Osteoblast (primary cell): Measurements from ENCODE around the gene RGS9. TPM values are rescaled to one million over a fixed set of nuclear protein-coding genes. Genes with fewer than 3 reads are reported as not detected.

ENCODE experiments used
- DNase-seq: peaks from one replicate; pipeline ENCODE4 v3.0.0; 2011; ENCODE audit warnings: low spot score, mixed read lengths; ENCODE audit not compliant: insufficient read length; ENCODE audit errors: missing footprints
- H2AFZ ChIP-seq: 2 replicates; pipeline ENCODE4 v1.6.0; 2011; ENCODE audit warnings: mild to moderate bottlenecking, low read length
- H3K27ac ChIP-seq: 2 replicates; pipeline ENCODE4 v1.5.1; 2011; ENCODE audit warnings: mild to moderate bottlenecking, low read depth, low read length, moderate library complexity
- H3K27me3 ChIP-seq: 2 replicates; pipeline ENCODE4 v1.6.0; 2012; ENCODE audit warnings: mild to moderate bottlenecking, control low read depth, inconsistent platforms, low read length, moderate library complexity; ENCODE audit not compliant: insufficient read depth
- H3K36me3 ChIP-seq: 2 replicates; pipeline ENCODE4 v1.5.1; 2011; ENCODE audit warnings: mild to moderate bottlenecking, low read length, control low read depth, moderate library complexity; ENCODE audit not compliant: insufficient read depth
- H3K4me1 ChIP-seq: 2 replicates; pipeline ENCODE4 v1.5.1; 2011; ENCODE audit warnings: mild to moderate bottlenecking, low read length, control low read depth, moderate library complexity; ENCODE audit not compliant: insufficient read depth
- H3K4me2 ChIP-seq: 2 replicates; pipeline ENCODE4 v1.6.0; 2011; ENCODE audit warnings: mild to moderate bottlenecking, low read length; ENCODE audit not compliant: insufficient read depth
- H3K4me3 ChIP-seq: fragments of 200-600 bp; sonication (generic); 3 replicates; pipeline ENCODE4 v1.5.1; 2012; ENCODE audit warnings: mild to moderate bottlenecking, low read length, inconsistent platforms; ENCODE audit not compliant: insufficient read depth
- H3K79me2 ChIP-seq: 2 replicates; pipeline ENCODE4 v1.6.0; 2012; ENCODE audit warnings: mild to moderate bottlenecking, low read length, control low read depth, inconsistent platforms; ENCODE audit not compliant: insufficient read depth
- H3K9me3 ChIP-seq: 2 replicates; pipeline ENCODE4 v1.5.1; 2011; ENCODE audit warnings: low read depth, low read length, control low read depth
- H4K20me1 ChIP-seq: 2 replicates; pipeline ENCODE4 v1.6.0; 2012; ENCODE audit warnings: mild to moderate bottlenecking, low read length, control low read depth; ENCODE audit not compliant: insufficient read depth
- total RNA-seq: library from RNA; depleted of rRNA; stranded (reverse); fragments of >200 nt; gene quantifications from 2 replicates; pipeline ENCODE4 v1.2.3, GENCODE V29; 2012
- TF ChIP-seq, protein P1 (sequence below): IDR thresholded peaks from 2 replicates; pipeline ENCODE4 v1.5.1; 2011; ENCODE audit warnings: mild to moderate bottlenecking, low read depth, low read length, moderate library complexity; ENCODE audit errors: extremely low read depth

Gene RGS9
- total RNA-seq, 1 donor: 0.36 TPM

DNA sequence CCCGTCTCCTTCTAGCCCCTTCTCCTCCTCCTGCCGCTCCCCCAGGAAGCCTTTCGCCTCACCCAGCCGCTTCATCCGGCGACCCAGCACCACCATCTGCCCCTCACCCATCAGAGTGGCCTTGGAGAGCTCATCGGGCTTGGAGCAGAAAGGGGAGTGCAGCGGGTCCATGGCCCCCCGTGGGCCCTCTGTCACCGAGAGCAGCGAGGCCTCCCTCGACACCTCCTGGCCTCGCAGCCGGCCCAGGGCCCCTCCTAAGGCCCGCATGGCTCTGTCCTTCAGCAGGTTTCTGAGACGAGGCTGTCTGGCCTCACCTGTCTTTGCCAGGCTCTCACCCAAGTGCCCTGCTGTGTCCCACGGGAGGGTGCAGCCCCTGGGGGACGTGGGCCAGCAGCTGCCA is 87.9 kb downstream of the RGS9 start:
- TF ChIP-seq, protein P1, sequence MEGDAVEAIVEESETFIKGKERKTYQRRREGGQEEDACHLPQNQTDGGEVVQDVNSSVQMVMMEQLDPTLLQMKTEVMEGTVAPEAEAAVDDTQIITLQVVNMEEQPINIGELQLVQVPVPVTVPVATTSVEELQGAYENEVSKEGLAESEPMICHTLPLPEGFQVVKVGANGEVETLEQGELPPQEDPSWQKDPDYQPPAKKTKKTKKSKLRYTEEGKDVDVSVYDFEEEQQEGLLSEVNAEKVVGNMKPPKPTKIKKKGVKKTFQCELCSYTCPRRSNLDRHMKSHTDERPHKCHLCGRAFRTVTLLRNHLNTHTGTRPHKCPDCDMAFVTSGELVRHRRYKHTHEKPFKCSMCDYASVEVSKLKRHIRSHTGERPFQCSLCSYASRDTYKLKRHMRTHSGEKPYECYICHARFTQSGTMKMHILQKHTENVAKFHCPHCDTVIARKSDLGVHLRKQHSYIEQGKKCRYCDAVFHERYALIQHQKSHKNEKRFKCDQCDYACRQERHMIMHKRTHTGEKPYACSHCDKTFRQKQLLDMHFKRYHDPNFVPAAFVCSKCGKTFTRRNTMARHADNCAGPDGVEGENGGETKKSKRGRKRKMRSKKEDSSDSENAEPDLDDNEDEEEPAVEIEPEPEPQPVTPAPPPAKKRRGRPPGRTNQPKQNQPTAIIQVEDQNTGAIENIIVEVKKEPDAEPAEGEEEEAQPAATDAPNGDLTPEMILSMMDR: no peak
- no peak for DNase-seq
- no peak overlapping the region for H3K27ac ChIP-seq

DNA sequence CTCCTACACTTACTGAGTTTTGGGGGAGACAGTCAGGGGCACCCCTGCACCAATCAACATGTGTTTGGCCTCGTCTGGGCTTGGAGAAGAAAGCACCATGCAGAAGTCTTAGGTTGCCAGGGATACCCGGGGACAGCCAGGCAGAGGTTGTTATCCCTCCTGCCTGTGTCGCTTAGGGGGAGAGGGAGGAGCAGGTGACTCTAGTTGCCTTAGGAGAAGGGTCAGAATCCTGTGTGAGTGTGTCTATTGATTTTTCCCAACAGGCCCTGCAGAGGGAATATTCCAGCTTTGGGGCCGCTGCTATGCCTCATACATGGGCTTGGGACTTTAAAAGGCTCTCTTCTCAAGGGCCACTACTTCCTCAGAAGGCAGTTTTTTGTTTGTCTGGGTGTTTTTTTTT is 89.1 kb downstream of the RGS9 start:
- DNase-seq: no peak
- TF ChIP-seq, protein P1: no peak

More for the DNA sequence above, 87.9 kb downstream of the RGS9 start:
- peaks cover 12% of the 10 kb centered on the region for H3K4me1 ChIP-seq
- no peaks in the 10 kb centered on the region for H3K9me3 ChIP-seq
- no peak overlapping the region for H3K4me2 ChIP-seq
- H4K20me1 ChIP-seq: no peaks in the 10 kb centered on the region
- no peaks in the 10 kb centered on the region for H3K36me3 ChIP-seq
- no peak overlapping the region for H3K4me3 ChIP-seq
- no peak overlapping the region for H2AFZ ChIP-seq
- H3K27me3 ChIP-seq: peaks cover 23% of the 10 kb centered on the region
- H3K79me2 ChIP-seq: no peaks in the 10 kb centered on the region

DNA sequence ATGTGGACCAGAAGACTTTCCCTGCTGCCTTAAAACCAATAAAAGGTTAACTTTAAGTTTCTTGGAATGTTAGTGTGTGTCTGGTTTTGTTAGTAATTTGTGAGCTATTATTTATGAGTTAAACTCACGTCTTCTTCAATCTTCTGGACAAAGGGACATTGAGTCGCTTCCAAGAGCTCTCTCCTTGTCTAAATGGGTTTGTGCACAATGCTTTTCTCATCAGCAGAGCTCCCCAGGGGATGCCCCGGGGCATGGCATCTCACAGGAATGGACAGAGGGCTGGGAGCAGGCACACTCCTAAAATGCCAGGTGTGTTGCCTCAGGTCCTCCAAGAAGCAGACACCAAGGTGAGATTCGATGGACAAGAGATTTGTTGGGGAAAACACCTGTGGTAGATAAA is 90.5 kb downstream of the RGS9 start:
- Histone ChIP-seq H3K79me2 (no peaks in the 10 kb centered on the region), H4K20me1 (no peaks in the 10 kb centered on the region), H3K4me2 (no peak overlapping the region), H3K27me3 (peaks cover 23% of the 10 kb centered on the region), H2AFZ (no peak overlapping the region), H3K36me3 (no peaks in the 10 kb centered on the region), H3K9me3 (no peaks in the 10 kb centered on the region), H3K27ac (no peak overlapping the region), H3K4me3 (no peak overlapping the region), H3K4me1 (peaks cover 16% of the 10 kb centered on the region)
- no peak for DNase-seq
- TF ChIP-seq, protein P1: no peak

More for the DNA sequence above, 89.1 kb downstream of the RGS9 start:
- no peaks in the 10 kb centered on the region for H3K36me3 ChIP-seq
- H3K79me2 ChIP-seq: no peaks in the 10 kb centered on the region
- peaks cover 23% of the 10 kb centered on the region for H3K27me3 ChIP-seq
- no peak overlapping the region for H3K4me3 ChIP-seq
- H4K20me1 ChIP-seq: no peaks in the 10 kb centered on the region
- no peak overlapping the region for H2AFZ ChIP-seq
- H3K4me1 ChIP-seq: peaks cover 12% of the 10 kb centered on the region
- H3K4me2 ChIP-seq: no peak overlapping the region
- no peaks in the 10 kb centered on the region for H3K9me3 ChIP-seq
- no peak overlapping the region for H3K27ac ChIP-seq

DNA sequence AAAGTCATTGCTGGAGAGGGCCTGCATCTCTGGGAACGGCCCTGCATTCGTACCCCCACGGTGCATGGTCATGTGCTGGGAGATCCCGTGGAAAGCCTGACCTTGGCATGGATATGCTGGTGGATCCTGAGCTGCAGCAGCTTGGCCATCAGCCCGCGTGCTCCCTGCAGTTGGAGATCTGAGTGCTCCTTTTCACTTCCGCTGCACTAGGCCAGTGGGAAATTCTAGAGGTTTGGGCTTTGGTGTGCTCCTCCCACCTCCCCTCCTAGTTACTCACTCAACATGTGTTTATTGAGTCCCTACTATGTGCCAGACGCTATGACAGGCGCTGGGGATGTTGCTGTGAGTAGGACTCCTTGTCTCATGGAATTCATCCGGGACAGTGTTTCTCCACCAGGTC is 91.1 kb downstream of the RGS9 start:
- Histone ChIP-seq H3K27ac (no peak overlapping the region), H3K79me2 (no peaks in the 10 kb centered on the region), H3K4me2 (peak overlapping the region; percentile 49), H3K4me3 (no peak overlapping the region), H4K20me1 (no peaks in the 10 kb centered on the region), H3K4me1 (peaks cover 16% of the 10 kb centered on the region), H3K36me3 (no peaks in the 10 kb centered on the region), H2AFZ (no peak overlapping the region), H3K9me3 (no peaks in the 10 kb centered on the region), H3K27me3 (peaks cover 23% of the 10 kb centered on the region)
- peak; percentile 79 for DNase-seq
- TF ChIP-seq, protein P1: no peak
